ENCODE measurements around the gene APOL4. TPM values are rescaled to one million over a fixed set of nuclear protein-coding genes. Genes with fewer than 3 reads are reported as not detected.

The APOL4 gene
- polyA plus RNA-seq, 1 donor (not counting 4 experiments of a cell fraction or from before 2014, with no cell fraction given) = 0.08 TPM

GRCh38 chr22:36143066-36143815 lies 58.4 kb downstream of the APOL4 start:
- Histone ChIP-seq H3K27ac (ENCODE audit: control insufficient read depth, insufficient read depth, low read length) (no peak overlapping the region), H3K36me3 (ENCODE audit: control insufficient read depth in 2 of 2, extremely low read depth in 1 of 2, insufficient read depth in 2 of 2, low read length in 2 of 2) (no peaks in the 10 kb centered on the region), H3K9ac (ENCODE audit: control insufficient read depth, extremely low read depth, insufficient read depth, low read length) (no peak overlapping the region), H3K9me3 (ENCODE audit: control insufficient read depth, low read depth, low read length) (no peaks in the 10 kb centered on the region), H3K27me3 (ENCODE audit: control insufficient read depth, extremely low read depth, insufficient read depth, low read length) (peaks cover 2% of the 10 kb centered on the region), H3K79me2 (ENCODE audit: control insufficient read depth, insufficient read depth, low read length) (no peaks in the 10 kb centered on the region), H3K4me2 (ENCODE audit: control insufficient read depth, extremely low read depth, insufficient read depth, low read depth, low read length) (no peak overlapping the region), H2AFZ (ENCODE audit: control insufficient read depth, low read length) (no peak overlapping the region), H3K9me1 (ENCODE audit: control insufficient read depth, extremely low read depth, insufficient read depth, low read length) (no peaks in the 10 kb centered on the region), H3K4me3 (ENCODE audit: control insufficient read depth in 2 of 3, extremely low read depth in 1 of 3, insufficient read depth in 2 of 3, low read depth in 1 of 3, low read length in 3 of 3) (no peak overlapping the region), H3K4me1 (ENCODE audit: control insufficient read depth, extremely low read depth, insufficient read depth, low read length) (no peaks in the 10 kb centered on the region), H4K20me1 (ENCODE audit: control insufficient read depth, extremely low read depth, insufficient read depth, low read length) (no peaks in the 10 kb centered on the region)
- DNase-seq (ENCODE audit: low read depth, low spot score) (no peak), FAIRE-seq (no peak)
- TF ChIP-seq CTCF (optimal IDR thresholded peaks at IDR 0.05 in 1 of 3, IDR thresholded peaks at IDR 0.05 in 1 of 3, conservative IDR thresholded peaks at IDR 0.05 in 1 of 3; ENCODE audit: extremely low read depth in 1 of 3, insufficient read depth in 2 of 3, low read length in 3 of 3) = no peak
- TF ChIP-seq EZH2 (IDR thresholded peaks at IDR 0.05; ENCODE audit: low read length) = no peak
- dilution Hi-C loops (cut with MboI; ENCODE audit: extremely low pct_ligation_motif_present, low sequenced_read_pairs) = no loop called here

GRCh38 chr22:36141481-36141880 lies 60.1 kb downstream of the APOL4 start:
- Histone ChIP-seq H3K9ac (ENCODE audit: control insufficient read depth, extremely low read depth, insufficient read depth, low read length) (no peak overlapping the region), H3K9me1 (ENCODE audit: control insufficient read depth, extremely low read depth, insufficient read depth, low read length) (no peaks in the 10 kb centered on the region), H3K9me3 (ENCODE audit: control insufficient read depth, low read depth, low read length) (no peaks in the 10 kb centered on the region), H4K20me1 (ENCODE audit: control insufficient read depth, extremely low read depth, insufficient read depth, low read length) (no peaks in the 10 kb centered on the region), H3K79me2 (ENCODE audit: control insufficient read depth, insufficient read depth, low read length) (no peaks in the 10 kb centered on the region), H3K4me3 (ENCODE audit: control insufficient read depth in 2 of 3, extremely low read depth in 1 of 3, insufficient read depth in 2 of 3, low read depth in 1 of 3, low read length in 3 of 3) (no peak overlapping the region), H3K36me3 (ENCODE audit: control insufficient read depth in 2 of 2, extremely low read depth in 1 of 2, insufficient read depth in 2 of 2, low read length in 2 of 2) (no peaks in the 10 kb centered on the region), H3K27me3 (ENCODE audit: control insufficient read depth, extremely low read depth, insufficient read depth, low read length) (peaks cover 2% of the 10 kb centered on the region), H3K4me1 (ENCODE audit: control insufficient read depth, extremely low read depth, insufficient read depth, low read length) (no peaks in the 10 kb centered on the region), H2AFZ (ENCODE audit: control insufficient read depth, low read length) (no peak overlapping the region), H3K4me2 (ENCODE audit: control insufficient read depth, extremely low read depth, insufficient read depth, low read depth, low read length) (no peak overlapping the region), H3K27ac (ENCODE audit: control insufficient read depth, insufficient read depth, low read length) (no peak overlapping the region)
- dilution Hi-C loops (cut with MboI; ENCODE audit: extremely low pct_ligation_motif_present, low sequenced_read_pairs) = no loop called here
- FAIRE-seq = no peak
- TF ChIP-seq CTCF (optimal IDR thresholded peaks at IDR 0.05 in 1 of 3, IDR thresholded peaks at IDR 0.05 in 1 of 3, conservative IDR thresholded peaks at IDR 0.05 in 1 of 3; ENCODE audit: extremely low read depth in 1 of 3, insufficient read depth in 2 of 3, low read length in 3 of 3) = no peak
- no peak for TF ChIP-seq EZH2 (IDR thresholded peaks at IDR 0.05; ENCODE audit: low read length)
- no peak for DNase-seq (ENCODE audit: low read depth, low spot score)

Other genes with a start within 250 kb of the APOL4 start
- gene RBFOX2, start 173.0 kb downstream of the APOL4 start, polyA plus RNA-seq = 95.9 to 125 TPM (median 118 TPM) in 3 replicates
- gene APOL3, start 41.1 kb downstream of the APOL4 start, polyA plus RNA-seq = 0.46 to 1.1 TPM (median 0.92 TPM) in 3 replicates
- 8.9 to 10.3 TPM (median 8.9 TPM) in 3 replicates for gene APOL2, start 37.7 kb upstream of the APOL4 start, polyA plus RNA-seq
- 3.0 to 4.1 TPM (median 3.7 TPM) in 3 replicates for gene APOL1, start 51.3 kb upstream of the APOL4 start, polyA plus RNA-seq
- gene MYH9, start 186.2 kb upstream of the APOL4 start, polyA plus RNA-seq = 277 to 489 TPM (median 351 TPM) in 3 replicates

Data from keratinocyte (primary cell).